Smooth muscle cell (in vitro differentiated cells): ENCODE data around the gene GTPBP6. TPM values are rescaled to one million over a fixed set of nuclear protein-coding genes. Genes with fewer than 3 reads are reported as not detected.

ENCODE experiments used
- DNase-seq: peaks from one replicate; lab custom pipeline; 2025; ENCODE audit not compliant: unreplicated experiment; lab: John Stamatoyannopoulos, UW
- H2AFZ ChIP-seq: fragments of 200-600 bp; sonication (generic); 2 replicates; pipeline ENCODE4 v1.6.0; 2016; ENCODE audit warnings: antibody characterized with exemption, low read depth, mild to moderate bottlenecking
- H3F3A ChIP-seq: fragments of 200-600 bp; sonication (generic); 2 replicates; pipeline ENCODE4 v1.6.0; 2017; ENCODE audit warnings: antibody characterized with exemption, low read depth
- H3K27ac ChIP-seq: fragments of 200-600 bp; sonication (generic); 2 replicates; pipeline ENCODE4 v1.5.1; 2016; ENCODE audit warnings: low read depth, mild to moderate bottlenecking
- H3K27me3 ChIP-seq: fragments of 200-600 bp; sonication (generic); 2 replicates; pipeline ENCODE4 v1.6.1; 2016; ENCODE audit warnings: low read depth, mild to moderate bottlenecking
- H3K36me3 ChIP-seq: fragments of 200-600 bp; sonication (generic); 2 replicates; pipeline ENCODE4 v1.5.1; 2016; ENCODE audit warnings: low read depth
- H3K4me1 ChIP-seq: fragments of 200-600 bp; sonication (generic); 2 replicates; pipeline ENCODE4 v1.5.1; 2016; ENCODE audit warnings: low read depth
- H3K4me2 ChIP-seq: fragments of 200-600 bp; sonication (generic); 2 replicates; pipeline ENCODE4 v1.6.0; 2016; ENCODE audit warnings: mild to moderate bottlenecking
- H3K4me3 ChIP-seq: fragments of 200-600 bp; sonication (generic); 2 replicates; pipeline ENCODE4 v1.5.1; 2016; ENCODE audit warnings: mild to moderate bottlenecking
- H3K79me2 ChIP-seq: fragments of 200-600 bp; sonication (generic); 2 replicates; pipeline ENCODE4 v1.6.0; 2016; ENCODE audit warnings: low read depth, mild to moderate bottlenecking
- H3K9ac ChIP-seq: fragments of 200-600 bp; sonication (generic); 2 replicates; pipeline ENCODE4 v1.6.0; 2016; ENCODE audit warnings: low read depth
- H3K9me3 ChIP-seq: fragments of 200-600 bp; sonication (generic); replicated peaks from 2 replicates; pipeline ENCODE4 v1.5.1; 2016; ENCODE audit warnings: low read depth
- H4K20me1 ChIP-seq: fragments of 200-600 bp; sonication (generic); 2 replicates; pipeline ENCODE4 v1.6.0; 2016; ENCODE audit warnings: low read depth
- WGBS: methylation state at CpG from one replicate; pipeline ENCODE4 v1.1.7; 2016; ENCODE audit warnings: low lambda C conversion rate; 5-methylcytosine and 5-hydroxymethylcytosine counted together
- polyA plus RNA-seq: library from polyadenylated mRNA; unstranded; fragments of >200 nt; fragmentation: Nextera tagmentation; extraction: Ambion mirVana; gene quantifications from 2 replicates; pipeline ENCODE4 v1.2.1, GENCODE V29; 2016
- total RNA-seq: library from RNA; depleted of rRNA; stranded (reverse); fragments of >200 nt; gene quantifications from 2 replicates; pipeline ENCODE4 v1.2.3, GENCODE V29; 2014
- TF ChIP-seq, protein P1 (sequence below): fragments of 200-600 bp; sonication (generic); IDR thresholded peaks from 2 replicates; pipeline ENCODE4 v1.5.1; 2017; ENCODE audit warnings: borderline replicate concordance, mild to moderate bottlenecking, antibody characterized with exemption; ENCODE audit not compliant: insufficient read depth, poor library complexity, severe bottlenecking

The GTPBP6 gene
- total and polyA plus RNA-seq, 2 experiments from 2014 or later: 25.3 to 59.5 TPM

DNA sequence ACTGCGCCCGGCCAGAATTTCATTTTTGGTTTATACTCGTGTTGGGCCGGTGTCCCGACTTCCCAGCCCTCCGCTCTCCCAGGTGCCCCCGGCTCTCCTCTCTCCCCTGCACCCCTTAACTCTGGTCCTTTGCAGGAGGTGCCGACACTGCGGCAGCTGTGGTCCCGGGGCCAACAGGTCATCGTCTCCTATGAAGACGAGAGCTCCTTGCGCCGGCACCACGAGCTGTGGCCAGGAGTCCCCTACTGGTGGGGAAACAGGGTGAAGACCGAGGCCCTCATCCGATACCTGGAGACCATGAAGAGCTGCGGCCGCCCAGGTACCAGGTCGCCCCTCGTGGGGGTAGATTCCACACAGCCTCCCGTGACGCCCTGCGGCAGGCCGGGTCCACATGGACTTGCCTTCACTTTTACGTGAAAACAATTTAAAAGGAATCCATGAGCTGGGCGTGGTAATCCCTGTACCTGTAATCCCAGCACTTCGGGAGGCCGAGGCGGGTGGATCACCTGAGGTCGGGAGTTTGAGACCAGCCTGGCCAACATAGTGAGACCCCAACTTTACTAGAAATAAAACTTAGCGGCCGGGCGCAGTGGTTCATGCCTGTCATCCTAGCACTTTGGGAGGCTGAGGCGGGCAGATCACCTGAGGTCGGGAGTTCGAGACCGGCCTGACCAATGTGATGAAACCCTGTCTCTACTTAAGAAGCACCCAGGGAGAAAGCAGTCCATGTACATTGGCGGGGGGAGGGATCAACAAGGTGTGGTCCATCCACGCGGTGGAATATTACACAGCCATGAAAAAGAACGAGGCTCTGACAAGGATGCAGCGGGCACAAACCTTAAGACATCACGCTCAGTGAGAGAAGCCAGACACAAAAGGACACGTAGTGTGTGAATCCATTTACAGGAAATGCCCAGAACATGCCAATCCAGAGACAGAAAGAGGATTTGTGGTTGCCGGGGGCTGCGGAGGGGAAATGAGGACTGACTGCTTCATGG lies 25.4 kb downstream of the GTPBP6 start:
- no peak overlapping the region for H3K9ac ChIP-seq
- H3K27me3 ChIP-seq: no peaks in the 10 kb centered on the region
- no peaks in the 10 kb centered on the region for H3K4me1 ChIP-seq
- peaks cover 5% of the 10 kb centered on the region for H3K36me3 ChIP-seq
- no peak overlapping the region for H3K27ac ChIP-seq
- H3F3A ChIP-seq: no peaks in the 10 kb centered on the region
- no peak overlapping the region for H2AFZ ChIP-seq
- H4K20me1 ChIP-seq: no peaks in the 10 kb centered on the region
- TF ChIP-seq, protein P1, sequence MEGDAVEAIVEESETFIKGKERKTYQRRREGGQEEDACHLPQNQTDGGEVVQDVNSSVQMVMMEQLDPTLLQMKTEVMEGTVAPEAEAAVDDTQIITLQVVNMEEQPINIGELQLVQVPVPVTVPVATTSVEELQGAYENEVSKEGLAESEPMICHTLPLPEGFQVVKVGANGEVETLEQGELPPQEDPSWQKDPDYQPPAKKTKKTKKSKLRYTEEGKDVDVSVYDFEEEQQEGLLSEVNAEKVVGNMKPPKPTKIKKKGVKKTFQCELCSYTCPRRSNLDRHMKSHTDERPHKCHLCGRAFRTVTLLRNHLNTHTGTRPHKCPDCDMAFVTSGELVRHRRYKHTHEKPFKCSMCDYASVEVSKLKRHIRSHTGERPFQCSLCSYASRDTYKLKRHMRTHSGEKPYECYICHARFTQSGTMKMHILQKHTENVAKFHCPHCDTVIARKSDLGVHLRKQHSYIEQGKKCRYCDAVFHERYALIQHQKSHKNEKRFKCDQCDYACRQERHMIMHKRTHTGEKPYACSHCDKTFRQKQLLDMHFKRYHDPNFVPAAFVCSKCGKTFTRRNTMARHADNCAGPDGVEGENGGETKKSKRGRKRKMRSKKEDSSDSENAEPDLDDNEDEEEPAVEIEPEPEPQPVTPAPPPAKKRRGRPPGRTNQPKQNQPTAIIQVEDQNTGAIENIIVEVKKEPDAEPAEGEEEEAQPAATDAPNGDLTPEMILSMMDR: no peak
- H3K4me2 ChIP-seq: no peak overlapping the region
- WGBS: 96% methylated on average over 47 of the region's 47 CpGs
- no peak overlapping the region for H3K4me3 ChIP-seq
- no peaks in the 10 kb centered on the region for H3K9me3 ChIP-seq
- DNase-seq: no peak
- no peaks in the 10 kb centered on the region for H3K79me2 ChIP-seq

DNA sequence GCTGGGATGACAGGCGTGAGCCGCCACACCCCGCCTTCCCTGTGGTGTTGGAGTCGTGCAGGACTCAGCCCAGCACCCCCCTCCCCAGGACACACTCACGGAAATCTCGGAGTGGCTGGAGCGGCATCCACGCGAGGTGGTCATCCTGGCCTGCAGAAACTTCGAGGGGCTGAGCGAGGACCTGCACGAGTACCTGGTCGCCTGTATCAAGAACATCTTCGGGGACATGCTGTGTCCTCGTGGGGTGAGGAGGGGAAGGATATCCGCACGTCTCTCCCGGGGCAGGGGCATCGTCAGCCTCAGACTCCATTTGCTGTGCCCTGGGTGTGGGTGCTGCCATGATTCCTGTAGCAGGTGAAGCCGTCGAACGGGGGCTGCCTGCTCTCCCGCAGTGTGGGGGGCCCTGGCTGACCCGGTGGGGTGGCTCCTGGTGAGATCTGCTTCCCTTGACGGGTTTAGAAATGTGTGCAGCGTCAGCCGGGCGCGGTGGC lies 27.1 kb downstream of the GTPBP6 start:
- peaks cover 3% of the 10 kb centered on the region for H3K79me2 ChIP-seq
- peaks cover 5% of the 10 kb centered on the region for H3K36me3 ChIP-seq
- H3K27me3 ChIP-seq: no peaks in the 10 kb centered on the region
- no peaks in the 10 kb centered on the region for H3K9me3 ChIP-seq
- no peak overlapping the region for H3K4me2 ChIP-seq
- H3K27ac ChIP-seq: no peak overlapping the region
- no peaks in the 10 kb centered on the region for H3F3A ChIP-seq
- H3K4me3 ChIP-seq: no peak overlapping the region
- H4K20me1 ChIP-seq: no peaks in the 10 kb centered on the region
- H3K4me1 ChIP-seq: no peaks in the 10 kb centered on the region
- no peak overlapping the region for H2AFZ ChIP-seq
- H3K9ac ChIP-seq: no peak overlapping the region
- WGBS: 99% methylated on average over 29 of the region's 29 CpGs
- no peak for DNase-seq
- TF ChIP-seq, protein P1: no peak

DNA sequence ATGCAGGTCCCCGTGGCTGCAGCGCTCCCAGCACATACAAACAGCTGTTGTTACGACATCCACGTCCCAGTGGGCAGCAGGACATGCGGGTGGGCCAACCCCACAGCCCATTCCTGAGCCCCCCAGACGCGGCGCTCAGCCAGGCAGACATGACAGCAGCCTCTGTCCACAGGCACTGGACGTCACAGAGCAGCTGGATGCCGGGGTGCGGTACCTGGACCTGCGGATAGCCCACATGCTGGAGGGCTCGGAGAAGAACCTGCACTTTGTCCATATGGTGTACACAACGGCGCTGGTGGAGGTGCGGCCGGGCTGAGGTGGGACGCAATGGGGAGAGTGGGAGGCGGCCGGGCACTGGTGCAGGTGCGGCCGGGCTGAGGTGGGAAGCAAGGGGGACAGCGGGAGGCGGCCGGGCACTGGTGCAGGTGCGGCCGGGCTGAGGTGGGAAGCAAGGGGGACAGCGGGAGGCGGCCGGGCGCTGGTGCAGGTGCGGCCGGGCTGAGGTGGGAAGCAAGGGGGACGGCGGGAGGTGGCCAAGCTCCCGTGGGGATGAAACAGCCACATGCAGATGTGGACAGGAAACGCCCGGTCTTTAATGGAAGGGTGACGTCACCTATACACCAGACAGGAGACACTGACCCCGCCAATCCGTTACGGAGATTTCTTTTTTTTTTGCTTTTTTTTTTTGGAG lies 28.0 kb downstream of the GTPBP6 start:
- Histone ChIP-seq H3K4me3 (no peak overlapping the region), H3K27me3 (no peaks in the 10 kb centered on the region), H3K79me2 (peaks cover 3% of the 10 kb centered on the region), H2AFZ (no peak overlapping the region), H3K4me1 (no peaks in the 10 kb centered on the region), H3K4me2 (no peak overlapping the region), H3F3A (no peaks in the 10 kb centered on the region), H4K20me1 (no peaks in the 10 kb centered on the region), H3K27ac (no peak overlapping the region), H3K9ac (no peak overlapping the region), H3K9me3 (no peaks in the 10 kb centered on the region), H3K36me3 (peaks cover 5% of the 10 kb centered on the region)
- DNase-seq: no peak
- 99% methylated on average over 24 of the region's 42 CpGs for WGBS
- TF ChIP-seq, protein P1: no peak
